Measurements from ENCODE around the gene RNF112.

Gene RNF112

GRCh38 chr17:19397556-19398041 lies 13.4 kb upstream of the RNF112 start:
- no peaks in the 10 kb centered on the region for H3K36me3 Mint-ChIP-seq
- no peak for DNase-seq (ENCODE audit: low spot score in 2 of 2)
- H3K4me3 Mint-ChIP-seq, result no peak overlapping the region
- no peak for ATAC-seq
- H3K27ac Mint-ChIP-seq, result no peak overlapping the region
- H3K9me3 Mint-ChIP-seq, result no peaks in the 10 kb centered on the region
- H3K4me1 Mint-ChIP-seq, result no peaks in the 10 kb centered on the region

DNA sequence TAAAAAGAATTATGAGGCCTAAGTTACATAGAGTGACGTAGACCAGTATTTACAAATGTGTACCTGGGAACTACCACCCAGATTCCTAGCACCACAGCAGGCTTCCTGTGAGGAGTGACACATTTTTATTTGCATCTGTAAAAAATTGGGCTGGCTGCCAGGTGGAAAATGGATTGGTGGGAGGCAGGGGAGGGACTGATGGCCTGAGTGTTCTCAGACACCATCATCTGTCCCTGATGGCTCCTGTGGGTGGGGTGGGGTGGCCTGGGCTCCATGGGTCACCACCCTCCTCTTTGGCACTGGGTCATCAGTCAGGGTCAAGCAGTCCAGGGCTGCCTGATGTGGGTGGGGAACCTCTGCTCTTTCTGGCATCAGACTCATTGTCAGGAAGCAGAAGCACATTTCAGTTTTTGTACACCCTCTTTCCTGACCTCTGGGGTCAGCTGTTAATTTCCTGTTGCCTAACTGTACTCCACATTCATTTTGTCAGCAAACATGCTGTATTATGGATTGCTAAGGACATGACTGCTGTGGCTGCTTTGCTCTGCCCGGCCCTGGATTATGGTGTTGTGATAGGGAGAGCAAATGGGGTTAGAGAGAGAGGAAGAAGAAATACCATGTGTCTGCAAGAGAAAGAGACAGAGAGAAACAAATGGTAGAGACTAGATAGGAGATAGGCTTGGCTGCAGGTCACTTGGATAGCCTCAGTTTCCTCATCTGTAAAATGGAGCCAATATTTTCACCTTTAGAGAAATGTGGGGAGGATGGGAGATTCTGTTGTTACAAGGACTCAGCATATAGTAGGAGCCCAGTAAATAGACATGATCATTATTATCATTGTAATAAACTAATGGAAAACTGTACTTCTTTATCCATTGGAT lies 12.5 kb upstream of the RNF112 start:
- H3K4me1 Mint-ChIP-seq, result no peaks in the 10 kb centered on the region
- no peaks in the 10 kb centered on the region for H3K9me3 Mint-ChIP-seq
- DNase-seq (ENCODE audit: low spot score in 2 of 2), result no peak
- no peak overlapping the region for H3K27ac Mint-ChIP-seq
- no peak for ATAC-seq
- H3K4me3 Mint-ChIP-seq, result no peak overlapping the region
- no peaks in the 10 kb centered on the region for H3K36me3 Mint-ChIP-seq

DNA sequence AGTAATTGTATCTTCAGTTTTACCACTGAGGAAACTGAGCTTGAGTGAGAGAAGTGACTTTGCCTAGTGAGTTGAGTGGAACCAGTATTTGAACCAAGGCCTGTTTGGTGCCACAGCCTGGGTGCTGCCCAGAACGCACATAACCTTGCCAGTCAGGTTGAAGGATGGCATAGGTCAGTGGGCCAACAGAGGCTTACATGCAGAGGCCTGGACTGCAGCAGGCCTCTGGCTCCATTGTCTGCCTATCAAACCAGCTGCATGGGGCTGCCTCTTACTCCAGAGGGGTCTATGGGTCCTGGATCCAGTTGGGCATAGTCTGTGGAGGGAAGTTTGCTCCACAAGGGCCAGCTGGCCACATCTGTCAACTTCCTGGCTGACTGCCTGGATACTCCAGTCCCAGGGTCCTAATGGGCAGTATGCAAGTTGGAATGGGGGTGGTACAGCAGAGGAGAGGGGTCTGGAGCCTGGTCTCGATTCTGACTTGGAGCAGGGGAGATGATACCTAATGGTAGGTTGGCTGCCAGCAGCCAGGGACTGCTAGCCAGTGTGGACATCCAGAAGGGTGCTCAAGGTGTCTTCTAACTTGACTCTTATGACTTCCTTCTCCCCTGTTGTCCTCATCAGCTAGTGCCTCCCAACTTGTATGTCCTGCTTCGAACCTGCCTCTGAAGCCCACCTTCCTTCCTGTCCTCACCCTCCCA lies 11.1 kb upstream of the RNF112 start:
- Mint-ChIP-seq H3K4me3 (no peak overlapping the region), H3K36me3 (no peaks in the 10 kb centered on the region), H3K9me3 (no peaks in the 10 kb centered on the region), H3K27ac (no peak overlapping the region), H3K4me1 (no peaks in the 10 kb centered on the region)
- DNase-seq (ENCODE audit: low spot score in 2 of 2) (no peak), ATAC-seq (no peak)

- no peaks in the 10 kb centered on the region for H3K4me1 Mint-ChIP-seq
- H3K27ac Mint-ChIP-seq, result peak overlapping the region; percentile 43
- no peak for ATAC-seq
- no peak overlapping the region for H3K4me3 Mint-ChIP-seq
- no peaks in the 10 kb centered on the region for H3K9me3 Mint-ChIP-seq
- DNase-seq (ENCODE audit: low spot score in 2 of 2), result no peak
- no peaks in the 10 kb centered on the region for H3K36me3 Mint-ChIP-seq
Observed at GRCh38 chr17:19401321-19402010, 9.6 kb upstream of the RNF112 start.

DNA sequence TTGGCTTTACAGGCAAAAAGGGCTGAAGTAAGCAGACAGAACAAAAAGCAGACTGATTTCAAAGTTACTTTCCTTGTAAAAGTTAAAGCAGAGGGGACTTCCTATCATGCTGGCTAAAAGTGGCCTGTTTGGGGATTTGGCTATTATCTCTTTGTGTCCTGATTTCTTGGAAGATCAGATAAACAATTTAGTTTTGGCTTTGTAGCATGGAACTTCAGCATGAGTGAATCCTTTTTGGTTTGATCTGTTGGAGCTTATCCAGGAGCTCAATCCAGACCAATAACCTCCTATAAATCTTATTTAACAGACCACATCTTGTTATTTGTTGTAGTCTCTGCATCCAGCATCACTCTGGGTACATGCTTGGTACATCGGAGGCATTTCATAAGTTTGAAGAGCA lies 8.9 kb upstream of the RNF112 start:
- no peaks in the 10 kb centered on the region for H3K9me3 Mint-ChIP-seq
- no peak for ATAC-seq
- no peak overlapping the region for H3K4me3 Mint-ChIP-seq
- no peaks in the 10 kb centered on the region for H3K4me1 Mint-ChIP-seq
- H3K36me3 Mint-ChIP-seq, result no peaks in the 10 kb centered on the region
- DNase-seq (ENCODE audit: low spot score in 2 of 2), result no peak
- peak overlapping the region; percentile 43 for H3K27ac Mint-ChIP-seq

DNA sequence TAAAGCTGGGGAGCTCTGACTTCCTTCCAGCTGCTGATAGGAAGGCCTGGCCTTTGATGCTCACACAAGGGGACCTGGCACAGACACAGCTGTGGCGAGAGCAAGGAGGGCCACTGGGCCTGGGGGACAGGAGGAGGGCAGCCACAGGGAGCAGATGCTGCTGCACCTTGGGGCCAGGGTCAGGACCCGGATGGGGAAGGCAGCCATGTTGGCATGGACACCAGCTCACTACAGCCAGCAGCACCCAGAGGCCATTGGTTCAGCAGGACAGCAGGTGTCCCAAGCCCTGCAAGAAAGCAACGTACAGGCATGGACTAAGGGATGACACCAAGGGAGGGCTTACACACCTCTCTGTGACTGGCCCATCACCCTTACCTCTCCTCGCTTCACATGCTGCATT lies 8.0 kb upstream of the RNF112 start:
- Mint-ChIP-seq H3K36me3 (no peaks in the 10 kb centered on the region), H3K27ac (no peak overlapping the region), H3K9me3 (no peaks in the 10 kb centered on the region), H3K4me3 (no peak overlapping the region), H3K4me1 (no peaks in the 10 kb centered on the region)
- ATAC-seq (no peak), DNase-seq (ENCODE audit: low spot score in 2 of 2) (no peak)

DNA sequence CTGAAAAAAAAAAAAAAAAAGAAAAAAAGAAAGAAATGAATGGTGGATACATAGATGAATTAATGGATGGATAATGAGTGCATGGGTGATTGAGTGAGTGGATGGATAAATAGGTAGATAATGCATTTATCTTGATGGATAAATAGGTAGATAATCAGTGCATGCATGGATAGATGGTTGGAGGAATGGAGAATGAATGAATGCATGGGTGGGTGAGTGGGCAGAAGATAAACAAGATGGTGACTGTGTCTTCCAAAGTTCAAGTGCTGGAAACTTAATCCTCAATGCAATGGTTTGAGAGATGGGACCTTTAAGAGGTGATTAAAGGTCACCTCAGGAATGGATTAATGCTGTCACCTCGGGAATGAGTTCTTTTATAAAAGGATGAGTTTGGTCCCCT lies 6.8 kb upstream of the RNF112 start:
- no peaks in the 10 kb centered on the region for H3K4me1 Mint-ChIP-seq
- H3K36me3 Mint-ChIP-seq, result no peaks in the 10 kb centered on the region
- DNase-seq (ENCODE audit: low spot score in 2 of 2) (no peak), ATAC-seq (no peak)
- no peaks in the 10 kb centered on the region for H3K9me3 Mint-ChIP-seq
- H3K27ac Mint-ChIP-seq, result no peak overlapping the region
- H3K4me3 Mint-ChIP-seq, result no peak overlapping the region

GRCh38 chr17:19405114-19405513 lies 5.9 kb upstream of the RNF112 start:
- ATAC-seq, result no peak
- Mint-ChIP-seq H3K36me3 (no peaks in the 10 kb centered on the region), H3K27ac (no peak overlapping the region), H3K4me1 (no peaks in the 10 kb centered on the region), H3K4me3 (no peak overlapping the region), H3K9me3 (no peaks in the 10 kb centered on the region)
- DNase-seq (ENCODE audit: low spot score in 2 of 2), result no peak

- Mint-ChIP-seq H3K27ac (no peak overlapping the region), H3K4me1 (no peaks in the 10 kb centered on the region), H3K36me3 (no peaks in the 10 kb centered on the region), H3K4me3 (no peak overlapping the region), H3K9me3 (no peaks in the 10 kb centered on the region)
- DNase-seq (ENCODE audit: low spot score in 2 of 2) (no peak), ATAC-seq (no peak)
Observed at GRCh38 chr17:19407601-19408345, 3.3 kb upstream of the RNF112 start.

DNA sequence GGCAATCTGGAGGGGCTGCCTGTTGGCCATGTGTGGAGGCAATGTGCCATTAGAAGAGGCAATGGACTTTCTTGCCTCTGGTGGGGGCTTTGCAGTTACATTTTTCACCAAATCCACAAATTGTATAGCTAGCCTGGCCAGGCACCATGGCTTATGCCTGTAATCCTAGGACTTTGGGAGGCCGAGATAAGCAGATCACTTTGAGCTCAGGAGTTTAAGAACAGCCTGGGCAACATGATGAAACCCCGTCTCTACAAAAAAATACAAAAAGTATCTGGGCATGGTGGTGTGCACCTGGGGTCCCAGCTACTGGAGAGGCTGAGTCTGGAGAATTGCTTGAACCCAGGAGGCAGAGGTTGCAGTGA lies 2.7 kb upstream of the RNF112 start:
- no peak overlapping the region for H3K4me3 Mint-ChIP-seq
- no peaks in the 10 kb centered on the region for H3K9me3 Mint-ChIP-seq
- no peaks in the 10 kb centered on the region for H3K4me1 Mint-ChIP-seq
- H3K36me3 Mint-ChIP-seq, result no peaks in the 10 kb centered on the region
- no peak overlapping the region for H3K27ac Mint-ChIP-seq
- ATAC-seq (no peak), DNase-seq (ENCODE audit: low spot score in 2 of 2) (no peak)

- H3K4me1 Mint-ChIP-seq, result no peaks in the 10 kb centered on the region
- H3K4me3 Mint-ChIP-seq, result no peak overlapping the region
- H3K27ac Mint-ChIP-seq, result no peak overlapping the region
Observed at GRCh38 chr17:19409066-19409465, 2.0 kb upstream of the RNF112 start.

DNA sequence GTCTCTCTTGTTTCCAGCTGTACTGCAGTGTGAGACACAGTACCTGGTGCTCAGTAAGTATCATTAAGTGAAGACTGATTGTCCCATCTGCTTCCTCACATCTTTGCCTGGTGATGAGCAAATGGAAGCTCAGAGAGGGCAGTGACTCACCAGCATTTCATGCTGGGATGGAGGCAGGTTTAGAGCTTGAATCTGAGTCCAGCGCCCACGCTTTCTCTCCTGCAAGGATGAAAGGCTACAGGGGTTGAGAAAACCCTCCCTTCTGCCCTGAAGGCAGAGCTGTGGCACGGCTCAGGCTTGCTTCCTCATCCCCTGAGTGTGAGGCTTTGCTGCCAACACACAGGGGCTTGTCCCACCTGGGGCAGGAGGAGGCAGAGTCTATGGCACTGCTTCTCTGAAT lies 1.5 kb upstream of the RNF112 start:
- peak; percentile 4 for ATAC-seq
- no peak for DNase-seq (ENCODE audit: low spot score in 2 of 2)
- no peaks in the 10 kb centered on the region for H3K4me1 Mint-ChIP-seq
- H3K4me3 Mint-ChIP-seq, result no peak overlapping the region
- H3K9me3 Mint-ChIP-seq, result no peaks in the 10 kb centered on the region
- no peak overlapping the region for H3K27ac Mint-ChIP-seq
- no peaks in the 10 kb centered on the region for H3K36me3 Mint-ChIP-seq

More at GRCh38 chr17:19409066-19409465, 2.0 kb upstream of the RNF112 start:
- Mint-ChIP-seq H3K9me3 (no peaks in the 10 kb centered on the region), H3K36me3 (no peaks in the 10 kb centered on the region)
- ATAC-seq (no peak), DNase-seq (ENCODE audit: low spot score in 2 of 2) (no peak)

- no peaks in the 10 kb centered on the region for H3K36me3 Mint-ChIP-seq
- no peaks in the 10 kb centered on the region for H3K4me1 Mint-ChIP-seq
- H3K4me3 Mint-ChIP-seq, result no peak overlapping the region
- no peak for ATAC-seq
- no peaks in the 10 kb centered on the region for H3K9me3 Mint-ChIP-seq
- no peak for DNase-seq (ENCODE audit: low spot score in 2 of 2)
- no peak overlapping the region for H3K27ac Mint-ChIP-seq
Observed at GRCh38 chr17:19410091-19410490, 941 bp upstream of the RNF112 start.

DNA sequence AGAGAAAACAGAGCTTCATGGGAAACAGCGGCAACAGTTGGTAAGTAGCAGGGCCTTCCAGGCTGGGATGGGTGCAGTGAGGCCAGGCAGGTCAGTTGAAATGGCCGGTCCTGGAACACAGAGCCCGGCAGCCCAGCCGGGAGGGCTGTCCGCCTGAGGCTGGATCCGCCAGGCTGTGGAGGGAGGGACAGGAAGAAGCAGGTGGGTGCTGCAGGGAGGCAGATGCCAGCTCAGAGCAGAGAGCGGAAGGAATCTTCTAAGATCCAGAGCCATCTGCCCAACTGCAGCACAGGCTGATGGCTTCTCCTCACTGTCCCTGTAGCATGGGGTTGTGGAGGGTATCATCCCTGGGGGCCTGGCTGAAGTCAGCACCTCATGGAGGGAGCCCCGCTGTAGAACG lies 599 bp downstream of the RNF112 start:
- no peak for ATAC-seq
- H3K4me1 Mint-ChIP-seq, result no peaks in the 10 kb centered on the region
- no peak overlapping the region for H3K27ac Mint-ChIP-seq
- H3K9me3 Mint-ChIP-seq, result no peaks in the 10 kb centered on the region
- no peaks in the 10 kb centered on the region for H3K36me3 Mint-ChIP-seq
- DNase-seq (ENCODE audit: low spot score in 2 of 2), result no peak
- no peak overlapping the region for H3K4me3 Mint-ChIP-seq

GRCh38 chr17:19412510-19412909 lies 1.5 kb downstream of the RNF112 start:
- Mint-ChIP-seq H3K27ac (peak overlapping the region; percentile 17), H3K36me3 (no peaks in the 10 kb centered on the region), H3K4me1 (peaks cover under 1% of the 10 kb centered on the region), H3K9me3 (no peaks in the 10 kb centered on the region), H3K4me3 (no peak overlapping the region)
- ATAC-seq, result no peak
- DNase-seq (ENCODE audit: low spot score in 2 of 2), result no peak
